OCI-LY3 (cell line): ENCODE data around the gene PNCK.

Experiments
- CTCF ChIP-seq: fragments of 200-600, 300-600 bp; sonication (generic); IDR thresholded peaks from 2 replicates; pipeline ENCODE4 v1.5.1; 2014; ENCODE audit warnings: antibody characterized with exemption, low read length, low read depth
- EZH2phosphoT487 ChIP-seq: fragments of 200-600 bp; shearing (Covaris generic); IDR thresholded peaks from 2 replicates; pipeline ENCODE4 v1.6.1; 2018; ENCODE audit warnings: antibody characterized with exemption, mixed run types, low read depth

- TF ChIP-seq CTCF: no peak
- no peak for TF ChIP-seq EZH2phosphoT487
Measured at GRCh38 chrX:153633048-153633447, 40.6 kb downstream of the PNCK start.
